CD14-positive monocyte (primary cell): ENCODE measurements around the gene EPB41L2. TPM values are rescaled to one million over a fixed set of nuclear protein-coding genes. Genes with fewer than 3 reads are reported as not detected.
A peak's percentile ranks its signal among the peaks of the same experiment; 100 is the strongest.

Source experiments
- DNase-seq, 3 donors: peaks; one replicate each; pipeline ENCODE4 v3.0.0-alpha.2; 2011 to 2022
- H2AFZ ChIP-seq: 2 replicates; pipeline ENCODE4 v1.6.0; 2012; ENCODE audit warnings: mild to moderate bottlenecking, low read depth, low read length, inconsistent platforms; ENCODE audit not compliant: insufficient read depth, poor library complexity, severe bottlenecking
- H3K27ac ChIP-seq, 2 donors: 1 replicate in 1 of 2; 2 replicates in 1 of 2; pipeline ENCODE4 v1.5.1; 2012 to 2013; ENCODE audit warnings: low read length in 2 of 2, control low read depth in 1 of 2, inconsistent platforms in 1 of 2, low read depth in 1 of 2, mild to moderate bottlenecking in 1 of 2
- H3K27me3 ChIP-seq, 2 donors: one replicate each; pipeline versions ENCODE4 v1.6.0 to v1.6.1; 2011 to 2013; ENCODE audit warnings: low read length in 2 of 2; ENCODE audit not compliant: control insufficient read depth in 2 of 2, insufficient read depth in 2 of 2
- H3K36me3 ChIP-seq, 2 donors: replicated peaks in 1 of 2; 1 replicate in 1 of 2; 2 replicates in 1 of 2; pipeline versions ENCODE4 v1.5.1 to v1.6.1; 2012 to 2013; ENCODE audit warnings: low read length in 2 of 2, control low read depth in 1 of 2, inconsistent platforms in 1 of 2, mild to moderate bottlenecking in 1 of 2; ENCODE audit not compliant: insufficient read depth in 2 of 2, control insufficient read depth in 1 of 2
- H3K4me1 ChIP-seq, 2 donors: 1 replicate in 1 of 2; 2 replicates in 1 of 2; pipeline versions ENCODE4 v1.5.1 to v1.6.1; 2012 to 2013; ENCODE audit warnings: low read length in 2 of 2, control low read depth in 1 of 2, inconsistent platforms in 1 of 2, mild to moderate bottlenecking in 1 of 2, moderate library complexity in 1 of 2; ENCODE audit not compliant: insufficient read depth in 2 of 2, control insufficient read depth in 1 of 2
- H3K4me2 ChIP-seq: replicated peaks from 2 replicates; pipeline ENCODE3; 2012; ENCODE audit warnings: low read length, moderate library complexity, mild to moderate bottlenecking; ENCODE audit not compliant: poor library complexity, severe bottlenecking; ENCODE audit errors: extremely low read depth
- H3K4me3 ChIP-seq, 3 experiments: fragments of 200-600 bp in 1 of 3; sonication (generic) in 1 of 3; replicated peaks in 1 of 3; 1 replicate in 2 of 3; 2 replicates in 1 of 3; pipeline ENCODE4 v1.5.1; 2011 to 2013; ENCODE audit warnings: low read length in 3 of 3, mild to moderate bottlenecking in 3 of 3, control low read depth in 2 of 3, low read depth in 2 of 3, inconsistent platforms in 1 of 3, moderate library complexity in 1 of 3
- H3K79me2 ChIP-seq: 2 replicates; pipeline ENCODE4 v1.6.0; 2012; ENCODE audit warnings: mild to moderate bottlenecking, control low read depth, inconsistent platforms, low read length, moderate library complexity; ENCODE audit not compliant: insufficient read depth
- H3K9ac ChIP-seq: 2 replicates; pipeline ENCODE4 v1.6.0; 2017; ENCODE audit warnings: low read length, mild to moderate bottlenecking; ENCODE audit not compliant: insufficient read depth, poor library complexity, severe bottlenecking
- H3K9me3 ChIP-seq, 2 donors: replicated peaks in 1 of 2; 1 replicate in 1 of 2; 2 replicates in 1 of 2; pipeline versions ENCODE4 v1.5.1 to v1.6.1; 2012 to 2013; ENCODE audit warnings: low read length in 2 of 2, control low read depth in 1 of 2; ENCODE audit not compliant: control insufficient read depth in 1 of 2, insufficient read depth in 1 of 2
- H4K20me1 ChIP-seq: 2 replicates; pipeline ENCODE4 v1.6.0; 2012; ENCODE audit warnings: mild to moderate bottlenecking, low read length, control low read depth, moderate library complexity; ENCODE audit not compliant: insufficient read depth
- H3K27ac Mint-ChIP-seq, 7 donors: one replicate each; pipeline ENCODE4 v1.8.0; 2020; ENCODE audit warnings: mild to moderate bottlenecking in 7 of 7, mixed read lengths in 7 of 7, moderate library complexity in 6 of 7, inconsistent platforms in 2 of 7
- H3K27me3 Mint-ChIP-seq, 3 donors: one replicate each; pipeline ENCODE4 v1.8.0; 2021 to 2022; ENCODE audit warnings: low read depth in 3 of 3, mild to moderate bottlenecking in 3 of 3, mixed read lengths in 3 of 3, moderate library complexity in 3 of 3, inconsistent platforms in 1 of 3
- H3K36me3 Mint-ChIP-seq, 2 donors: one replicate each; pipeline ENCODE4 v1.8.0; 2020; ENCODE audit warnings: mixed read lengths in 2 of 2, inconsistent platforms in 1 of 2, mild to moderate bottlenecking in 1 of 2
- H3K4me1 Mint-ChIP-seq: one replicate; pipeline ENCODE4 v1.8.0; 2020; ENCODE audit warnings: mild to moderate bottlenecking, mixed read lengths
- H3K4me3 Mint-ChIP-seq, 2 donors: one replicate each; pipeline ENCODE4 v1.8.0; 2020; ENCODE audit warnings: mild to moderate bottlenecking in 2 of 2, mixed read lengths in 2 of 2, moderate library complexity in 1 of 2
- H3K9me3 Mint-ChIP-seq, 7 donors: one replicate each; pipeline ENCODE4 v1.8.0; 2020 to 2022; ENCODE audit warnings: mixed read lengths in 7 of 7, mild to moderate bottlenecking in 6 of 7, moderate library complexity in 6 of 7, inconsistent platforms in 2 of 7
- CTCF ChIP-seq: fragments of 200-600 bp; IDR thresholded peaks from one replicate; pipeline ENCODE4 v1.8.0; 2022; ENCODE audit warnings: antibody characterized with exemption, mild to moderate bottlenecking
- WGBS: methylation state at CpG from one replicate; pipeline ENCODE4 v1.1.5; 2013; ENCODE audit warnings: missing lambda C conversion rate; ENCODE audit not compliant: insufficient coverage; 5-methylcytosine and 5-hydroxymethylcytosine counted together
- intact Hi-C, 2 donors: fragments of 100-400 bp; cut with micrococcal nuclease; formaldehyde crosslinking; loops; one replicate each; pipeline versions ENCODE4 v1.15.0 to v1.15.1; 2023
- polyA plus RNA-seq, 3 donors: library from polyadenylated mRNA; depleted of rRNA in 1 of 3; unstranded in 2 of 3; stranded (reverse) in 1 of 3; fragments of 300-500 nt in 2 of 3; fragments of >200 nt in 1 of 3; fragmentation: Illumina TruSeq in 2 of 3; gene quantifications; 1 replicate in 2 of 3; 2 replicates in 1 of 3; pipeline ENCODE4 v1.2.3, GENCODE V29; 2012 to 2021

The EPB41L2 gene
- polyA plus RNA-seq, 3 donors = 3.4 to 7.2 (median 4.6) TPM

GRCh38 chr6:130927305-130927704, 135.7 kb downstream of the EPB41L2 start:
- Mint-ChIP-seq H3K27ac (no peak overlapping the region), H3K4me3 (no peak overlapping the region), H3K36me3 (no peaks in the 10 kb centered on the region), H3K4me1 (peaks cover 22% of the 10 kb centered on the region), H3K27me3 (peaks cover 0 to 2% (median 0%) of the 10 kb centered on the region in 3 donors), H3K9me3 (no peaks in the 10 kb centered on the region)
- Histone ChIP-seq H3K27me3 (no peaks in the 10 kb centered on the region), H3K36me3 (no peaks in the 10 kb centered on the region), H3K4me1 (peaks cover 19 to 22% of the 10 kb centered on the region in 2 donors), H4K20me1 (no peaks in the 10 kb centered on the region), H3K4me2 (no peak overlapping the region), H3K79me2 (no peaks in the 10 kb centered on the region), H2AFZ (no peak overlapping the region), H3K9ac (no peak overlapping the region), H3K9me3 (no peaks in the 10 kb centered on the region), H3K4me3 (no peak overlapping the region), H3K27ac (no peak overlapping the region)
- WGBS = no CpG with 5 or more reads among the region's 2 CpGs
- no peak for DNase-seq
- intact Hi-C loops = no loop called here
- no peak for TF ChIP-seq CTCF

- Histone ChIP-seq H2AFZ (no peak overlapping the region), H3K27me3 (no peaks in the 10 kb centered on the region), H3K79me2 (no peaks in the 10 kb centered on the region), H3K4me2 (no peak overlapping the region), H4K20me1 (no peaks in the 10 kb centered on the region), H3K4me1 (peaks cover 4 to 7% of the 10 kb centered on the region in 2 donors), H3K4me3 (no peak overlapping the region), H3K27ac (no peak overlapping the region), H3K9ac (no peak overlapping the region), H3K9me3 (no peaks in the 10 kb centered on the region), H3K36me3 (no peaks in the 10 kb centered on the region)
- DNase-seq = no peak
- Mint-ChIP-seq H3K36me3 (no peaks in the 10 kb centered on the region), H3K9me3 (no peaks in the 10 kb centered on the region), H3K27me3 (peaks cover 0 to 2% (median 0%) of the 10 kb centered on the region in 3 donors), H3K4me1 (peaks cover 3% of the 10 kb centered on the region), H3K4me3 (no peak overlapping the region), H3K27ac (peak overlapping the region in 2 of 7 donors; percentile 16 to 49)
- intact Hi-C loops = no loop called here
- WGBS = 69% methylated on average over 1 of the region's 1 CpG
- TF ChIP-seq CTCF = no peak
Observed at GRCh38 chr6:130923350-130923749, 139.7 kb downstream of the EPB41L2 start.
